HG02884 (cell line): ENCODE measurements around the gene EI24.

Source experiments
- ATAC-seq: cut with Tn5 transposase; IDR thresholded peaks from one replicate; pipeline ENCODE4 v1.9.1; 2021; ENCODE audit warnings: mild to moderate bottlenecking, moderate library complexity; ENCODE audit not compliant: unreplicated experiment

Gene EI24

GRCh38 chr11:125626288-125626950 lies 57.1 kb downstream of the EI24 start:
- ATAC-seq, result peak; percentile 21

GRCh38 chr11:125627236-125627910 lies 58.1 kb downstream of the EI24 start:
- ATAC-seq, result no peak
